HG02642 (cell line): Measurements from ENCODE around the gene PCDHGC5.

Experiments
- ATAC-seq: cut with Tn5 transposase; IDR thresholded peaks from one replicate; pipeline ENCODE4 v1.9.1; 2021; ENCODE audit warnings: mild to moderate bottlenecking; ENCODE audit not compliant: unreplicated experiment, poor library complexity

Gene PCDHGC5

DNA sequence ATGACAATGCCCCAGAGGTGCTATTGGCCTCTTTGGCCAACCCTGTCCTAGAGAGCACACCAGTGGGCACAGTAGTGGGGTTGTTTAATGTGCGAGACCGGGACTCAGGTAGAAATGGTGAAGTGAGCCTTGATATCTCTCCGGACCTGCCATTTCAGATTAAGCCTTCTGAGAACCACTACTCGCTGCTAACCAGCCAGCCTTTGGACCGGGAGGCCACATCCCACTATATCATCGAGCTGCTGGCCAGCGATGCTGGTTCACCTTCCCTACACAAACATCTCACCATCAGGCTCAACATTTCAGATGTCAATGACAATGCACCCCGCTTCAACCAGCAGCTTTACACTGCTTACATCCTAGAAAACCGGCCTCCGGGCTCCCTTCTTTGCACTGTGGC lies 1.4 kb downstream of the PCDHGC5 start:
- ATAC-seq: no peak

DNA sequence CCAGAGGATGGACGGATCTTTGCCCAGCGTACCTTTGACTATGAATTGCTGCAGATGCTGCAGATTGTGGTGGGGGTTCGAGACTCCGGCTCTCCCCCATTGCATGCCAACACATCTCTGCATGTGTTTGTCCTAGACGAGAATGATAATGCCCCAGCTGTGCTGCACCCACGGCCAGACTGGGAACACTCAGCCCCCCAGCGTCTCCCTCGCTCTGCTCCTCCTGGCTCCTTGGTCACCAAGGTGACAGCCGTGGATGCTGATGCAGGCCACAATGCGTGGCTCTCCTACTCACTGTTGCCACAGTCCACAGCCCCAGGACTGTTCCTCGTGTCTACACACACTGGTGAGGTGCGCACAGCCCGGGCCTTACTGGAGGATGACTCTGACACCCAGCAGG lies 1.9 kb downstream of the PCDHGC5 start:
- no peak for ATAC-seq

DNA sequence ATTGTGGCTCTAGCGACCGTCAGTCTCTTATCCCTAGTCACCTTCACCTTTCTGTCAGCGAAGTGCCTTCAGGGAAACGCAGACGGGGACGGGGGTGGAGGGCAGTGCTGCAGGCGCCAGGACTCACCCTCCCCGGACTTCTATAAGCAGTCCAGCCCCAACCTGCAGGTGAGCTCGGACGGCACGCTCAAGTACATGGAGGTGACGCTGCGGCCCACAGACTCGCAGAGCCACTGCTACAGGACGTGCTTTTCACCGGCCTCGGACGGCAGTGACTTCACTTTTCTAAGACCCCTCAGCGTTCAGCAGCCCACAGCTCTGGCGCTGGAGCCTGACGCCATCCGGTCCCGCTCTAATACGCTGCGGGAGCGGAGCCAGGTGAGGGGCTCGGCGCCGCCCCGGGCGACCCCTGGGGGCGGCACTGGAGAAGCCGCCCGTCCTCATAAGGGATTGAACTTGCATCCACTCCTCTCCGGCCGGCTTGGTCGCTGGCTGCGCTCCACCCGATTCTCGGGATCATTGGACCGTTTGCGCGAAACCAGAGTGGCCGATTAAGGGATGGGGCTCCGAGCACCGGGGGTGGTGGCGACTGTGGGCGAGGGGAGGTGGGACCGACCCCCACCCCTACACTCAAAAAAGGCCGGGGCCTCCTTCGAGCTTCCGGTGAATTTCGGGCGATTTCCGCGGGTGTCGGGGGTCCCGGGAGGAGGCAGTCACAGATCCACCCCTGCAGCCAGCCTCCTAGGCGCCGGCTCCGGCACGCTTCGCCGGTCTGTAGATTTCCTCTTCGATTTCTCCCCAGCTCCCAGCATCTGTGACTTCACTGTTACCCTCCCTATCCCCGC lies 2.7 kb downstream of the PCDHGC5 start:
- peak; percentile 27 for ATAC-seq

GRCh38 chr5:141492168-141492885 lies 3.4 kb downstream of the PCDHGC5 start:
- peak; percentile 61 for ATAC-seq

GRCh38 chr5:141493500-141494422 lies 4.9 kb downstream of the PCDHGC5 start:
- no peak for ATAC-seq

DNA sequence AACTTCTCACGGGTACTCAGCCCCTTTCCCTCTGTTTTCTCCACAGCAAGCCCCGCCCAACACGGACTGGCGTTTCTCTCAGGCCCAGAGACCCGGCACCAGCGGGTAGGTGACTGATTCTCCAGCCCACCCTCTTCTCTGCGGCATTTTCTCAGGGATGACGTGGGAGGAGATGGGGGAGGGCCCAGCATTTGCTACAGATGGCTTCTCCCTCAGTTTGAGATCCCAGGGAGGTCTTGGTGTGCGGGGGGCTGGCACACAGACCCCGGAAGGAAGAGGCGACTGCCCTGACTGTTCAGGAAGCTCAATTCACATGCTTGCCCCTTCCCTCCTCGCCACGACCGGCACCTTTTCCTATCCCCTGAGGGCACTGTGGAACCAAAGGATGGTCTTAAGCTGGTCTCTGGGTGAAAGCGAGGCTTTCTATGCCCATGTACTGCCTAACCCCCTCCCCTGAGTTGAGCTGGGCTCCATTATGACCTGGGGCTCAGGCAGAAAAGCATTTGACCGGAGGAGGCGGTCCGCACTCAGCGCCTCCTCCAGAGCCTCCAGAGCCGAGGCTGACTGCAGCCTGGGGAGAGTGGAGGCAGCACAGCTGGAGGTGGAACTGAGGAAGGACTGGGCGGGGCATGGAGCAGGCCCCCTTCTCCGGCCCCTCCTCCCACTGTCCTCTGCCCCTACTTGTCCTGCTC lies 6.0 kb downstream of the PCDHGC5 start:
- ATAC-seq: no peak

DNA sequence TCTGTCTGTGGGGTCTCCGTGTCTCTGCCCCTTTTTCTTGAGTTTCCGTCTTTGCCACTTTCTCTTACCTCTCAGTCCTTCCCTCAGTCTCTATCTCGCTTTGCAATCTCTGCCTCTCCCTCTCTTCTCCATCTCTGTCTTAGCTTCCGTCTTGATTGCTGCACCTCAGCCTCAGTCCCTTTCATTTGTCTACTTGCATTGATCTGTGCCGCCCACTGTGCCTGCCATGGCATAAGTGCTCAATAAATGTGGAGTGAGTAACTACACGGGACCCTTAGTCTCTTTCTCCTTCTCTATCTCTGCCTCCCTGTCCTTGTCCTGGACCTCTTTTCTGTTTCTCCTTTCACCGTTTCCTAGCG lies 6.6 kb downstream of the PCDHGC5 start:
- no peak for ATAC-seq

DNA sequence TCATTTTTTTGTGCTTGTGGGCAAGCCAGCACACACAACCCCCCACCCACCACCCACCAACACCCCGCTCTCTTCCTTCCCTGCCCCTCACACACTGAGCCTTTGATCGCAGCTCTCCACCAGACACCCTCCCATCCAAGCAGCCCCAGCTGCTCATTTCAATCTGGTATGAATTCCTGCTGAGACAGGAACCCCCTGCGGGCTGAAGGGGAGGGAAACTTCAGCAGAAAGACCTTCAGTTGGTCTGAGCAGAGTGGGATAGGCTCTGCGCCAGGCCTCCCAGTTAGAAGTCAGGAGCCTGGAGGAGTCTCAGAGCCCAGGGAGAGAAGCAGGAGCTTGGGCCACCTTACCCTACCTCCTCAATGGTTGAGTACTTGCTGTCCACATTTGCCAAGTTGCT lies 7.2 kb downstream of the PCDHGC5 start:
- no peak for ATAC-seq

GRCh38 chr5:141501761-141502160 lies 12.9 kb downstream of the PCDHGC5 start:
- ATAC-seq: no peak

- ATAC-seq: no peak
These were observed 14.8 kb downstream of the PCDHGC5 start for GRCh38 chr5:141503681-141504080.

DNA sequence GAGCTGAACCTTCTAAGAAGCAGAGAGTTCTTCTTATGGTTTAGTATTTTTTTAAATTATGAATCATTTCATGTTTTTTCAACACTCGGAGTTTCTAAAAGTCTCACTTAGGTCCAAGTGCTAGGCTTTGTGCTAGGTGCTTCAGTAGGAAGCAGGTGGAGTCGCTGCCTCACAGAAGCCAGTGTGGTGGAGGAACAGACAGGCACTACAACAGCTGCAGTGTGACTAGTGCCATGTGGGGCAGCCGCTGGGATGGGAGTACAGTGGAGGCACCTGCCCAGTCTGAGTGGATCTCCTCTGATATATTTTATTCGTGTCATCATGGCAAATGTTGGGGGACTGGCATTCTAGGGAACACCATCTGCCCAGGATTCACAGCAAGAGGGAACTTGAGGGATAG lies 15.3 kb downstream of the PCDHGC5 start:
- ATAC-seq: no peak

GRCh38 chr5:141506381-141507155 lies 17.7 kb downstream of the PCDHGC5 start:
- no peak for ATAC-seq

GRCh38 chr5:141507387-141508091 lies 18.7 kb downstream of the PCDHGC5 start:
- peak; percentile 32 for ATAC-seq

DNA sequence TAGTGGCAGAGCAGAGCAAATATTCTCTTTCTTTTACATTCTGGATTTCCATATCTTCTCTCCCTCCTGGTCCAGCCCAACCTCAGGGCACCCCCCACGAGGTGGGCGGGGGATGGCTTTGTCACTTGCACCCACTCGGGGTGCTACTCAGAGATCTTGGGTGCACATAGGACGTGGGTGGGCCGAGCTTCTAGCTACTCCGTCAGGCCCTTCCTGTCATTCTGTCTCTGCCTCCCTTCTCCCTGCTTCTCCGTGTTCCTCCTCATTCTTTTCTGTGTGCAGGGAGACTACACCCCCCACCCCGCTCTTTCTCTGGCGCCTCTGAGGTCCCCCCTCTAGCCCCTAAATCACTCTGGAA lies 19.5 kb downstream of the PCDHGC5 start:
- ATAC-seq: no peak

- ATAC-seq: no peak
These were observed 20.1 kb downstream of the PCDHGC5 start for GRCh38 chr5:141508798-141509611.

DNA sequence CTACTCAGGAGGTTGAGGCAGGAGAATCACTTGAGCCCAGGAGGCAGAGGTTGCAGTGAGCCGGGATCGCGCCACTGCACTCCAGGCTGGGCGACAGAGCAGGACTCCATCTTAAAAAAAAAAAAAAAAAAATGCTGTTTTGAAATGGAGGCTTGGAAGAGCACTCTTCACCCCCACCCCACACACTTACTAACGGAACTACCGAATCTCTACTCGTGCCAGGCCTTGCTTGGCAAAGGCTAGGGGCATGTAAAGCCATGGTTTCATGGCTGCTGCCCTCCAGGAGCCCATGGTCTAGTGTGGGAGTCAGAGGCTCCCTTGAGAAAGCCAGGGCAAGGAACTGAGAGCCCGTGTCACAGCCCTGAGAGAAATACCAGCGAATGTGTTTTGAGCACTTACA lies 21.3 kb downstream of the PCDHGC5 start:
- no peak for ATAC-seq

GRCh38 chr5:141510850-141511601 lies 22.1 kb downstream of the PCDHGC5 start:
- peak; percentile 39 for ATAC-seq
